ENCODE data around the gene SPRED1.
"Not testable (repeated sequence)": the region's sequence is repeated elsewhere in the genome, so short reads cannot be mapped to it uniquely, and the experiment has no call there.

SPRED1 gene

DNA sequence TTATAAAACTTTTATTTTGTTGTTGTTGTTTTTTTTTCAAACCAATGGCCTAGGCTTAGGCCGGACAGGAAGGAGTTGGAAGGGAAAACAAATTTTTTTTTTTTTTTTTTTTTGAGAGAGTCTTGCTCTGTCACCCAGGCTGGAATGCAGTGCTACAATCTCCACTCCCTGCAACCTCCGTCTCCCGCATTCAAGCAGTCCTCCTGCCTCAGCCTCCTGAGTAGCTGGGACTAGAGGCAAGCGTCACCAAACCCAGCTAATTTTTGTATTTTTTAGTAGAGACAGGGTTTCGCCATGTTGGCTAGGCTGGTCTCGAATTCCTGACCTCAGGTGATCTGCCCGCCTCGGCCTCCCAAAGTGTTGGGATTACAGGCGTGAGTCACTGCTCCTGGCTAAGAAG is 15.6 kb upstream of the SPRED1 start:
- not testable (repeated sequence) for DNase-seq

DNA sequence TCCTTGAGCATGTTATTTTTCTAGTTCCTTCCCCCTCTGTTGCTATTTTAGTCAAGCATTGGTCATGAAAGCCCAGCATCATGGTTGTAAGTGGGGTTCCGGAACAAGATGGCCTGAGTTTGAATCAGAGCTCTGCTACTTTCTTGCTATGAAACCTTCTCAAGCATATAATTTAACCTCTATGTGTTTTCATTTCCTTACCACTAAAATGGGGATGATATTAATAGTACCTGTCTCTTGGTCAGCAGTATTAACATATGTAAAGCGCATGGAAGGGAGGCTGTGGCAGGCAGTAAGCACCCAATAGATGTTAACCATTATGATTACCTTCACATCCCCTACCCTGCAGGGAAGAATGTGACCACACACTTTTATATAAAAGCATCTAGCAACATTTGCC is 14.3 kb upstream of the SPRED1 start:
- no peak for DNase-seq

DNA sequence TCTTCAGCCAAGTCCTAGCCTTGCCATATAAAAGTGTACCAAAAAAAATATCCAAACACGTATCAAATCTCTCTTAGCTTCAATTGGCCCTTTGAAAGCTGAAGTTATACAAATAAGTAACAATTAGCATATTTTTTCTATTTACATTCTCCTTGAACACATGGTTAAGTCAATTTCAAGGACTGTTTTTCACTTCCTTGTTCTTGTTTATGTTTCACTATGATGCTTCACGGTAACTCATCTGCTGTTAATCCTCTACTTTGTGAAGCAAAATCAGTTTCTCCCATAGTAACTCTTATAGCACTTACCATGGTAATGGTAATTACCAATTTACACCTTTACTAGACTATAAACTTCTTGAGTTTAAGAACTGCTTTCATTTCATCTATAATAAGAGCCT is 10.6 kb upstream of the SPRED1 start:
- no peak for DNase-seq

DNA sequence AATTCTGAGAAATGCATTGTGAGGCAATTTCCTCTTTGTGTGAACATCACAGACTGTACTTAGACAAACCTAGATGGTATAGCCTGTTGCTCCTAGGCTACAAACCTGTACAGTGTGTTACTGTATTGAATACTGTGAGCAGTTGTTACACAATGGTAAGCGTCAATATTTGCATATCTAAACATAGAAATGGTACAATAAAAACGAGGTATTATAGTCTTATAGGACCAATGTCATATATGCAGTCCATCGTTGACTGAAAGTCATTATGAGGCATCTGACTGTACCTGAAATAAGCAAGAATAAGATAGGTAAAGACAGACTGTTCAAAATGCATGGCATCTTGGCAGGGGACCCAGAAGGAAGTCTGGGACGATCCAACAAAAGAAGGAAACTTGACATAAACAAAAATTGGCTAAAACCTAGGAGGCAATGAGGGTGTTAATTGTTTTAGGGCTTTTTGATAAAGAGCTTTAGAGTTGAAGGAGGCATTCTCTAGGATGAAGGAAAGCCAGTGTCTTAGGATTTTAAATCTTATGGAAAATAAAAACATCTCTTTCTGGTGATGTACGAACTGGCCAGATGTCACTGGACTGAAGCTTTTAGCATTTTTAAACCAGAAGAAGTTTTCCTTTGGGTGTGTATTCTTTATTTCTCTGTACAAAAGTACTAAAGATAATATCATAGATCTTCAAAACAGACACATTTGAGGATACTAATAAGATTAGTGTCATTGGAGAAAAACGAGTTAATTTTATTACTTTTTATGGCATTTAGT is 9.2 kb upstream of the SPRED1 start:
- no peak for DNase-seq

DNA sequence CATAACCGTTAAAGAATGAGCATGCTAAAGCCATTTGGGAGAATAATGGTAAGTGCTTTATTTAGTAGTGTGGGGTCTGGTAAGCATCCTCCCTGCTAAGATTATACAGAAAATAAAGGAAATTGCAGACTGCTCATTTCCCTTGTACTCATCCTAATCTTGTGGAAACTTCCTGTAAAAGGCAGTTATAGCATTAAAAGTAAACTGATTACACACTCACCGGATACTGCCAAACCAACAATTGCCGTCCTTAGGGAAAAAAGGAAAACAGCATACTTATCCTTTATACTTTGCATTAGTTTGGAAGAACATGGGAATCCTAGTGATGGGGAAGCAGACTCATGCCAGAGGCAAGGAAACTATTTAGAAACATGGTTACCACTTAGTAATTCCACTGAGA is 5.3 kb upstream of the SPRED1 start:
- DNase-seq: no peak

DNA sequence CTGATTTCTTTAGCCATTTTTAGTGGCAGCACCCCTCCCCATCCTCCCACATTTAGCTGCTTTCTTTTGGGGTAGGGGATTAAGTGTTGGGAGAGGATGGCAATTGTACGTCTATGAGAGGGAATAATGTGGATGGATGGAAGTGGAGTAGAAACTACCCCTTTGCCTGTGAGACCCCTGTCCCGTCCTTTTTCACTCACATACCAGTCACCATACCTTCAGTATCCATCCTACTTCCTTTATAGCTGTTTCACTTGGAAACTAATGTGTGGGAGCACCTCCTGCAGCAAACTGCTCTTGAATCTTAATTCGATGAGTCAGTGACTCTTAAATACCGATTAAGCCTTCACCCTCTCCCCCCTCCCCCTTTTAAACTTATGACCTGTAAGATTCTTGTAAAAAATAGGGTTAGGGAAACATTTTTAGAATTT is 730 bp downstream of the SPRED1 start:
- DNase-seq: no peak

DNA sequence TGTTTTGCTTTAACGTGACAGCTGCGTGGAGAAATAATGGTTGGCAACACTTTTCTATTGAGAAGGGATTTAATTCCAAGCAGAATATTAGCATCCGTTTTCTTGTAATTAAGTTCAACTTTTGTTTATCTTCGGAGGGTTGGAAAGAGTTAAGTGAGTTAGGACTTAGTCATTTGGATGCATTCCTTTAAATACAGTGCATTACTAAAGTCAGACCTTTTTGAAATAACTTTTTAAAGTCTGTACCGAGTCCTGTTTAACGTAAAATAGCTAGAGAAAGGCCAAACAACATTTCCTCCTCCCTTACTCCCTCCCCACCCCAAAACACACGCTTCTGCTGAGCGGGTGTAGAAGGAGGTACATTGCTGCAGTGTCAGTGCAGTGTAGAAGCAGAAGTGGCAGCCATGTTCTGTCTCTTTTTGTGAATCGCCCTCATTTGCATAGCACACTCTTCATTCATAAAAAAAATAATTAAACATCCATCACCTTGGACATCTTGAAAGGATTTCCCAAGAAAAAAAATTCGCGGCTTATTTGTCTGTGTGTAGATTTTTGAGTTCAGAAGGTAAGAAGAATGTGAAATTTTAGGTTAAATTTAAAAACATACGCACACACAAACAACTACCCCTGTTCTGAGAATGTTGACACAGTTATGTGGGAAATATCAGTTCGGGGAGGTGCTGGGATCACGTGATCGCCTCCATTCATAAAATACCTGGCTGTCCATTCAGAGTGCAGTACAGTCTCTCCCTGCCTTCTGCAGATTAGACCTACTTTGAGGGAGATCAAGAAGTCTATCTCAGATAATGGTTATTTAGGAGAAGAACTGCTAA is 1.6 kb downstream of the SPRED1 start:
- DNase-seq: peak; percentile 45

DNA sequence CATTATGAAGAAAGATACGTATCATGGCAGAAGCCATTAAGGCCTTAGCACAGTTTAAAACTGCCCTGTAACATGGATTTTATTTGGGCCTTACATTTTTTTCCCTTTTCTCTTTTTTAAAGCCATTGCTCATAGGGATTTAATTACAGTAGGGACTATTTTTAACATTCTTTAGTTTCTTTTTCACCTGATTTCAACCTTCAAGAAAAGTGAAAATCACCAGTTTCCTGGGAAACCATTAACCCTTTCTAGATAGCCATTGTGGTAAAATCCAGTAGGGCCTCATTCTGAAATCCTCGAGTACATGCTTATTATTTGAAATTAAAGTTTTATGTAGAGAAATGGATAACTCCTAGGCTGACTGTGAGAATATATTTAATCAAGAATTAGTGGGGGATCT is 3.1 kb downstream of the SPRED1 start:
- DNase-seq: no peak

DNA sequence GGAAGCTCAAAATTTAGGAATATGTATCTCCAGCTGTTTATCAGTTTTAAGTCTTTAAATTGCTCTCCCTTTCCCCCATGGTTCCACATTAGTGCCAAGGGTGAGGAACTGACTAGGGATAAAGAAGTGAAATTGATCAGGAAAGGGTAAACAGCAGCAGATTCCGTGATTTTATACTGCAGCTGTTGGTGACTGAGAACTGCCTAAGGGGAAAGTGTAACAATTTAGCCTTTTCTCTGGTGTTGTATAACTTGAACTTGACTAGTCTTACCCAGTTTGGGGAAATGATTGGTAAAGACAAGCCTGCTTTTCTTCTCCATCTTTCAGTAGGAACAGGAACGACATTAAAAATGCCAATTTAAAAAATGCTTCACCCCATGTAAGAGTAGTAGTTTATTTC is 5.0 kb downstream of the SPRED1 start:
- no peak for DNase-seq

DNA sequence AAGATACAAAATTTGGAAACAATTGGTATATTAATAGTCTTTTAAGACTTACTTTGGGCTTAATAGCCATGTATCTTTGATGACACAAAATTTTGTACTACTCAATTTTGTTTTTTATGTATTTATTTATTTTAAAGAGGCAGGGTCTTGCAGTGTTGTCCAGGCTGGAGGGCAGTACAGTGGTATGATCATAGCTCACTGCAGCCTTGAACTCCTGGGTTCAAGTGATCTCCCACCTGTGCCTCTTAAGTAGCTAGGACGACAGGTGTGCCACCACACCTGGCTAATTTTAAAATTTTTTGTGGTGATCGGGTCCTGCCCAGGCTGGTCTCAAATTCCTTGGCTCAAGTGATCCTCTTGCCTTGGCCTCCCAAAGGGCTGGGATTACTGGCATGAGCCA is 6.5 kb downstream of the SPRED1 start:
- no peak for DNase-seq

DNA sequence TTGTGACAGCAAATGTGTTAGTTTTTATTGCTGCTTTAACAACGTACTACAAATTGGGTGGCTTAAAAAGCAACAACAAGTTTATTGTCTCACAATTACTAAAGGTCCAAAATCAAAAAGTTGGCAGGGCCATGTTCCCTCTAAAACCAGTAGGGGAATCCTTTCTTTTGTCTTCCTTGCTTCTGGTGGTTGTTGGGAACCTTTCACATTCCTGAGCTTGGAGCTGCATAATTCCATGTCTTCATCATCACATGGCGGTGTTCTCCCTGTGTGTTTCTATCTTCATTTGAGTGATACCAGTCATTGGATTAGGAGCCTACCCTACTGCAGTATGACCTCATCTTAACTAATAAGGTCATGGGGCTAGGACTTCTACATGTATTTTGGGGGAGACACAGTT is 7.4 kb downstream of the SPRED1 start:
- no peak for DNase-seq

DNA sequence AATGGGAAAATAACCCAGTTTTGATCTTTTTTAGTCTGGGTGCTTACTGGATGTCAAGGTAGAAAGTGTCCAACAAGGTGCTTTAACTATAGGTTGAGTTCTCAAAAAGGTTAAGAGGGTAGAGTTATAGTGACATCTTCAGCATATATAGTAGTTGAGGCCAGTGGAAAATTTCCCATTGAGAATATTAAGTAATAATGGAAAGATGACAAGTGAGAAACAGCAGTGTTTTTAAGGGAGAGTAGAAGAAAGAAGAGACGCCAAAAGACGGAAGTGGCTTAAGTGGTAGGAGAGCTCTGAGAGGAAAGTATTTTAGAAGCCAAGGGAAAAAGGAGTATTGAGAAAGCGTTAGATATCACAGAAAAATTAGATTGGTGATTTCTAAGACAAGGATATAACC is 10.6 kb downstream of the SPRED1 start:
- DNase-seq: no peak

DNA sequence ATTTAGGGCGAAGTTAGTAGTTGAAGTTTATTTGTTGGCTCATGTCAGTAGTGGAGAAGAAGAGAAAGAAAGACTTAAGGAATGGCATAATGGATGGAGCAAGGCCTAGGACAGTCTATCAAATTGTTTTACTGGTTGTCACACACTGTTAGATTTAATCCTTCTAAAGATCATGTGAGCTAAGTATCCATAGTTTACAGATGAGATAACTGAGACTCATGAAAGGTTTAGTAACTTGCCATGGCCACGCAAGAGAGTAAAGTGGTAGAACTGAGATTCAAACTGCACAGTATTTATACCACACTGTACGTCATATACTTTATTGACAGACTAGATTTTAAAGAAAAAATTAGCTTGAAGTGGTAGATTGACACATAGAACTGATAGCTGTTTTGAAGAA is 11.4 kb downstream of the SPRED1 start:
- DNase-seq: no peak

DNA sequence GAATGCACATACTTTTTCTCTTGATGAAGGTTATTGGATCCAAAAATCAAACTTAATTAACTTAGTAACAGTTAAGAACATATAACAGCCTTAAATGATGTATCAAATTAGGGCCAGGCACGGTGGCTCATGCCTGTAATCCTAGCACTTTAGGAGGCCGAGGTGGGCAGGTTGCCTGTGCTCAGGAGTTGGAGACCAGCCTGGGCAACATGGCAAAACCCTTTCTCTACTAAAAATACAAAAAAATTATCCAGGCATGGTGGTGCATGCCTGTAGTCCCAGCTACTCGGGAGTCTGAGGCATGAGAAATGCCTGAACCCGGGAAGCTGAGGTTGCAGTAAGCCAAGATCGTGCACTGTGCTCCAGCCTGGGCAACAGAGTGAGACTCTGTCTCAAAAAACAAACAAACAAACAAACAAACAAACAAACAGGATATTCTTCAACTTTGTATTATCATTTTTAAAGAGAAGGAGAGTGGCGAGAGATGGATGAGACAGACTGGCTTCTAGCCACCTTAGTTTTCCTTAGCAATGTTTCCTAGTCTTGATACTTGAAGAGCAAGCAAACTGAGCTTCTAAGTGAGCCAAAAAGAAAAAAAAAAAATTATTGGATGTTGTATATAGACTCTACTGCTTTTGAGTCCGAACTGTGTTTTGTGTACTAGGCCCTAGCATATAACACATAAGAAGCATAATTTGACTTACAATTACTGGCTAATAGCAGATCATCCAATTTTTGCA is 13.8 kb downstream of the SPRED1 start:
- DNase-seq: no peak

DNA sequence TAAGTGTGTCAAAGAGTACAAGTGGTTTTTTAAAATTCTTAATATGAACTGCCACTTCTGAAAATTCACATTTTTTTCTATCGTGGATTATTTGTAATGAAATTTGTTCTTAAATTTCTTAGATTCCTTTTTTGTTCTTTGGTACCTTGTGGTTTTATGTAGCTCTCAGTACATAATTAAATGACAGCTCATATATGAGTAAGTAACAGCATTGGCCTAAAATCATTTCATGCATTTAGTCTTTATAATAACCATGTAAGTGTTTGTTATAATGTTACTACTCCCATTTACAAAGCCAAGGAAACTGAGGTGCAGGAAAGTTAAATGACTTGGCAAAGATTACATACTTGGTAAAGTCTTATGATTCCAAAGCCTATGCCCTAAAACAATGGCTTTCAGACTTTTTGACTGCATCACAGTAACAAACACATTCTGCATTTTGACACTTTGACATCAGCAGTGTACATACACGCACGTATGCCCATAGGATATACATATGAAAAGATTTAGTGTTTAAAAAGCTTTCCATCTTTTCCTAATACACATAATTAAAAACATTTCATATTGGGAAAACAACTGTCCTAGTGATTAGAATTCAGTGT is 14.9 kb downstream of the SPRED1 start:
- DNase-seq: no peak

DNA sequence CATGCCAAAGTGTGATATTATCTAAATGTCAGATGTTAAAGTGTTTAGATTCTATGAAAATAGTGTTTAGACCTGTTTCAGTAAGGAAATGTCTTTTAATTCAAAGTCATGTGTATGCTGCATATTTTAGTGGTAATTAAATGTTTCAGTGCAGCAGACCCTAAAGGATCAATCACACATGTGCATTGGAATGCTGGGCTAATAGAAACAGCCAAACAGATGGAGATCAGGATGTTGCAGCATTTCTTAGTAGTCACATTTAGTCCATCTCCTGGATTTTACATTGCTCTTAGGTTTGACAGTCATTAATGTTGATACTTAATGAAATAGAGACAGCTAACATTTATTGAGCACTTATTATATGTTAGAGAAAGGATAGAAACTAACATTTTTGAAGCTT is 18.5 kb downstream of the SPRED1 start:
- DNase-seq: no peak

DNA sequence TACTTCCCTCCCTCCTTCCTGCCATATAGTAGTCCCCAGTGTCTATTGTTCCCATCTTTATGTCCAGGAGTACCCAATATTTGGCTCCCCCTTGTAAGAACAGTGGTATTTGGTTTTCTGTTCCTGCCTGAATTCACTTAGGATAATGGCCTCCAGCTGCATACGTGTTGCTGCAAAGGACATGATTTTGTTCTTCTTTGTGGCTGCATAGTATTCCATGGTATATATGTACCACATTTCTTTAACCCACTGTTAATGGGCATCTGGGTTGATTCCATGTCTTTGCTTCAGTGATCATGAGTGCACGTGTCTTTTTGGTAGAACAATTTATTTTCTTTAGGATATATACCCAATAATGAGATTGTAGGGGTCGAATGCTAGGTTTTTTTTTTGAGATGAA is 19.3 kb downstream of the SPRED1 start:
- DNase-seq: no peak

DNA sequence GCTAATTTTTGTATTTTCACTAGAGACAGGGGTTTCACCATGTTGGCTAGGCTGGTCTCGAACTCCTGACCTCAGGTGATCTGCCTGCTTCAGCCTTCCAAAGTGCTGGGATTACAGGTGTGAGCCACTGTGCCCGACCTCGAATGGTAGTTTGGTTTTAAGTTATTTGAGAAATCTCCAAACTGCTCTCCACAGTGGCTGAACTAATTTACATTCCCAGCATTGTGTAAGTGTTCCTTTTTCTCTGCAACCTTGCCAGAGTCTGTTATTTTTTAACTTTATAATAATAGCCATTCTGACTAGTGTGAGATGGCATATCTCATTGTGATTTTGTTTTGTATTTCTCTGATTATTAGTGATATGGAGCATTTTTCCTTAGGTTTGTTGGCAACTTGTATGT is 19.8 kb downstream of the SPRED1 start:
- not testable (repeated sequence) for DNase-seq

DNA sequence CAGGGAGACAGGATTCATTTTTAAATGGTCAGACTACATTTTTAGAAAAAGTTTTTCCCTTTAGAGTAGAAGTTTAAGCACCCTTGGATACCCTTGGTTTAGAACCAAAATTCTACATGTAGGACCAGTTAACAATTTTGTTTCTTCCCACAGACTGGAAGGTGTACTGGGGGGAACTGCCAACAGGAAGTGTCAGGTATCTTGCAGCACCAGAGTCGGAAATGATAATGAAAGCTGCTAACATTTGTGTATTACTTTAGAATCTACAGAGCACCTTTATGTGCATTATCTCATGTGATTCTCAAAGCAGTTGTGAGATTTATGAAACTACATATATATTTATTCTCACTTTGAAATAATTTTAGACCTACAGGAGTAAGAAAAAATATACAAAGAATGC is 21.5 kb downstream of the SPRED1 start:
- DNase-seq: no peak

DNA sequence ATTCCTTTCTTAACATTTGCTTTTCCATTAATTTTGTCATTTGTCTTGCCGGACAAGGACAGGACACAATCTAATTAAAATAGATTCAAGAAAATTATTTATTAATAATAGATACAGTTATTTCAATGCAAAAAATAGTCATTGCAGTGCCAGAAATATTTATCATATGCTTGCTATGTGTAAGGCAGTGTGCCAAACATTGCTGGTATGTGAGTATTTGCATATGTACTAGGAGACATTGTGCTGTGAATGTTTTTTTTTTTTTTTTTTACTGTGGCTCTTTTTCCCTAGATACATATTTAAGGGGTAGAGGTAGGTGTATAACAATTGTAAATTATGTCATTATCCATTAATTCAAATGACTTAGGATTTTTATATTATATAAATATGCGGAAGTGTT is 23.3 kb downstream of the SPRED1 start:
- no peak for DNase-seq

DNA sequence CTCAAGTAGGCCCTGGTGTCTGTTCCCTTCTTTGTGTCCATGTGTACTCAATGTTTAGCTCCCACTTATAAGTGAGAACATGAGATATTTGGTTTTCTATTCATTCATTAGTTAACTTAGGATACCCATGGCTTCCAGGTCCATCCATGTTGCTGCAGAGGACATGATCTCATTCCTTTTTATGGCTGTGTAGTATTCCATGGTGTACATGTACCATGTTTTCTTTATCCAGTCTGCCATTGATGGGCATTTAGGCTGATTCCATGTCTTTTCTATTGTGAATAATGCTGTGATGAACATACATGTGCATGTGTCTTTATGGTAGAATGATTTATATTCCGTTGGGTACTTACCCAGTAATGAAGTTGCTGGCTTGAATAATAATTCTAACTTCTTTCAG is 24.6 kb downstream of the SPRED1 start:
- not testable (repeated sequence) for DNase-seq

DNA sequence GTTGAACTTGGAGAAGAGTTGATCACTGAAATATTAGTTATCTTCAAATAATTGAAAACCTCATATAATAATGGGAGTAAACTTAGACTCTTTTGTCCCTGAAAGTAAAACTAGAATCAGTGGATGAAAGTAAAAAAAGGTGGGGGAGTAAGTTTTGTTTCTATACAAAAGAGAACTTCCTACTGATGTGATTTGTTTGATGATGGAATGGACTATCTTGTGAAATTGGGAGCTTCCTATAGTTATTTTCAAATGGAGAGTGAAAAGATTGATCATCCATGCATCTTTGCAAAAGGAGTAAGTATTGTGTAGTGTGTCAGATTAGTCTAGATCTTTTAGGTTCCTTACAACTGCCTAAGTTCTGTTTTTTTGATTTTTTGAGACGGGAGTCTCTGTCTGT is 28.4 kb downstream of the SPRED1 start:
- no peak for DNase-seq

DNA sequence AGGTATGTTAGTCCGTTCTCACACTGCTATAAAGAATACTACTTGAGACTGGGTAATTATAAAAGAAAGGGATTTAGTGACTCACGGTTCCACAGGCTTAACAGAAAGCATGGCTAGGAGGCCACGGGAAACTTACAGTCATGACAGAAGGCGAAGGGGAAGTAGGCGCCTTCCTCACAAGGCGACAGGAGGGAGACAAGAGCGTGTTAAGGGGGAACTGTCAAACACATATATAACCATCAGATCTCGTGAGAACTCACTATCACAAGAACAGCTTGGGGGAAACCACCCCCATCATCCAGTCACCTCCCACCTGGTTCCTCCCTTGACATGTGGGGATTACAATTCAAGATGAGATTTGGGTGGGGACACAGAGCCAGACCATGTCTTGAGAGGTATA is 30.4 kb downstream of the SPRED1 start:
- DNase-seq: no peak
